ENCODE data around the gene ZWILCH.
A peak's percentile ranks its signal among the peaks of the same experiment; 100 is the strongest.
"Not testable (repeated sequence)": the region's sequence is repeated elsewhere in the genome, so short reads cannot be mapped to it uniquely, and the experiment has no call there.

The ZWILCH gene

GRCh38 chr15:66489179-66489791, 15.8 kb upstream of the ZWILCH start:
- H3K9me3 ChIP-seq (replicated peaks; ENCODE audit: low read length): no peaks in the 10 kb centered on the region
- H3K4me2 ChIP-seq (ENCODE audit: low read length): no peak overlapping the region
- peaks cover 82% of the 10 kb centered on the region for H3K36me3 ChIP-seq (ENCODE audit: insufficient read depth, low read length)
- H3K4me3 ChIP-seq (ENCODE audit: low read length): no peak overlapping the region
- no peaks in the 10 kb centered on the region for H3K27me3 ChIP-seq (ENCODE audit: control insufficient read depth, insufficient read depth, low read length)
- no peak overlapping the region for H3K9ac ChIP-seq (ENCODE audit: low read depth, low read length)
- no peaks in the 10 kb centered on the region for H3K4me1 ChIP-seq (ENCODE audit: control insufficient read depth, insufficient read depth, low read length)

DNA sequence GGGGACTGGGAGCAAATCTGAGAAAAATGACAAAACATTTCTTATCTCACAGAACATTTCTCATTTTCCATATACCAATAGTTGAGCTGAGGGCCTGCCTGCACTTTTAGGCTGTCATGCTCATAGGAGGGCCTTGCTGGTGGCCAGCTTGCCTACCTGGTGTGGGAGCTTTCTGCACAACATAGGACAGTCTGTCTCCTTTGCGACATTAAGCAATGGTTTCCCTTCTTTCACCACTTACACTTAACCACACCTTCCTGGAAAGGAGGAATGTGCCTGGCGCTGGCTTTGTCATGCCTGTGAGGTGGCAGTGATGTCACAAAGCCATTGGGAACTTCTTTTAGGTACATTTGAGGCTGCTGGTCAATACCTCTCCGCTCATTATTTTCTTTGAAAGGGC, 13.3 kb upstream of the ZWILCH start:
- H3K4me1 ChIP-seq (ENCODE audit: control insufficient read depth, insufficient read depth, low read length): peaks cover under 1% of the 10 kb centered on the region
- H3K4me2 ChIP-seq (ENCODE audit: low read length): no peak overlapping the region
- H3K9me3 ChIP-seq (replicated peaks; ENCODE audit: low read length): no peaks in the 10 kb centered on the region
- H3K4me3 ChIP-seq (ENCODE audit: low read length): no peak overlapping the region
- peaks cover 66% of the 10 kb centered on the region for H3K36me3 ChIP-seq (ENCODE audit: insufficient read depth, low read length)
- no peaks in the 10 kb centered on the region for H3K27me3 ChIP-seq (ENCODE audit: control insufficient read depth, insufficient read depth, low read length)
- H3K9ac ChIP-seq (ENCODE audit: low read depth, low read length): no peak overlapping the region

DNA sequence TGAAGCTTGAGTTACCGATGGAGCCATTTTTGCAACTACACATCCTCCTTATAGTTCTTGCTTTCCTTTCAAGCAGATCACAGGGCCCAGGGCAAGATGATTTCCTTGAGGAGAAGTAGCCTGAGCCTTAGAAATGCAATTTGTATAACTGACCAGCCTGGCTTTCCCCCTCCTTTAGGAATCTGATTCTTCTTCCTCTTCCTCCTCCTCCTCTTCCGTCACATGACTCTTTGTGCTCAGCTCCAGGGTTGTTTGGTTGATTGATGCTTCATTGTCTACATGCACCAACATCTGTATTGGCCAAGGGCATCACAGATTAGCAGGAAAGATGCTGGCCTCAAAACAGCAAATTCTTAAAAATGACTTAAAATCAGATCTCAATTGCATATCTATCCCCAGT, 10.9 kb upstream of the ZWILCH start:
- H3K27me3 ChIP-seq (ENCODE audit: control insufficient read depth, insufficient read depth, low read length): no peaks in the 10 kb centered on the region
- peaks cover 65% of the 10 kb centered on the region for H3K36me3 ChIP-seq (ENCODE audit: insufficient read depth, low read length)
- no peak overlapping the region for H3K4me2 ChIP-seq (ENCODE audit: low read length)
- H3K9me3 ChIP-seq (replicated peaks; ENCODE audit: low read length): no peaks in the 10 kb centered on the region
- H3K9ac ChIP-seq (ENCODE audit: low read depth, low read length): no peak overlapping the region
- H3K4me1 ChIP-seq (ENCODE audit: control insufficient read depth, insufficient read depth, low read length): peaks cover 5% of the 10 kb centered on the region
- no peak overlapping the region for H3K4me3 ChIP-seq (ENCODE audit: low read length)

DNA sequence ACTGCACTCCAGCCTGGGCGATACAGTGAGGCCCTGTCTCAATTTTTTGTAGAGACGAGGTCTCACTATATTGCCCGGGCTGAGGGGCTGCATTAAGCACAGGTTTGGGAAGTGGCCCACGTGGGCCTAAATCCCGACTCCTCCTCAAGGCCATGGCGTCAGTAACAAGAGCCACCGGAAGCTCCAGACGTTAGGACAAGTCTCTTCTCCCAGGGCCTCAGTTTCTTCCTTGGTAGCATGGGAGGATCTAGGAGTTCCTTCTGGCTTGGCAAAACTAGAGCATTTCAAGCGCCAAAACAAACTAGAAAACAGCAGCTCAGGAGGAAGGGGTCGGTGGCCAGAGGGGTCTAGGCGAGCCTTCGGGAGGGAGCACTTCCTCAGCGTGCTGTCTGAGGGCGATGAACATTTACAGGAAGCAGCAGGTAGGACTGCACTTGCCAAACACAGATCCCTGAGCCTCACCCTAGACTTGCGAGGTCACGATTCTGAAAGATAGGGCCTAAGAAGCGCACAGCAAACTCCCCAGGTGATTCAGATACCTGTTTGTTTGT, 8.1 kb upstream of the ZWILCH start:
- Histone ChIP-seq H3K4me1 (ENCODE audit: control insufficient read depth, insufficient read depth, low read length) (peaks cover 12% of the 10 kb centered on the region), H3K36me3 (ENCODE audit: insufficient read depth, low read length) (peaks cover 68% of the 10 kb centered on the region), H3K4me3 (ENCODE audit: low read length) (peak overlapping the region; percentile 78), H3K9ac (ENCODE audit: low read depth, low read length) (peak overlapping the region; percentile 89), H3K27me3 (ENCODE audit: control insufficient read depth, insufficient read depth, low read length) (no peaks in the 10 kb centered on the region), H3K9me3 (replicated peaks; ENCODE audit: low read length) (no peaks in the 10 kb centered on the region), H3K4me2 (ENCODE audit: low read length) (peak overlapping the region; percentile 95)

GRCh38 chr15:66497502-66498455, 7.3 kb upstream of the ZWILCH start, which contains the start of gene SNAPC5:
SNAPC5 (minus strand) TSS chr15:66497762; CDS start chr15:66497731, 31 bp downstream.
- H3K4me3 ChIP-seq (ENCODE audit: low read length): peak within 1 kb of the TSS; percentile 78
- peaks cover 18% of the 10 kb centered on the region for H3K4me1 ChIP-seq (ENCODE audit: control insufficient read depth, insufficient read depth, low read length)
- no peaks in the 10 kb centered on the region for H3K27me3 ChIP-seq (ENCODE audit: control insufficient read depth, insufficient read depth, low read length)
- peak within 1 kb of the TSS; percentile 89 for H3K9ac ChIP-seq (ENCODE audit: low read depth, low read length)
- no peaks in the 10 kb centered on the region for H3K9me3 ChIP-seq (replicated peaks; ENCODE audit: low read length)
- H3K36me3 ChIP-seq (ENCODE audit: insufficient read depth, low read length): peaks cover 69% of the 10 kb centered on the region
- peak within 1 kb of the TSS; percentile 95 for H3K4me2 ChIP-seq (ENCODE audit: low read length)

DNA sequence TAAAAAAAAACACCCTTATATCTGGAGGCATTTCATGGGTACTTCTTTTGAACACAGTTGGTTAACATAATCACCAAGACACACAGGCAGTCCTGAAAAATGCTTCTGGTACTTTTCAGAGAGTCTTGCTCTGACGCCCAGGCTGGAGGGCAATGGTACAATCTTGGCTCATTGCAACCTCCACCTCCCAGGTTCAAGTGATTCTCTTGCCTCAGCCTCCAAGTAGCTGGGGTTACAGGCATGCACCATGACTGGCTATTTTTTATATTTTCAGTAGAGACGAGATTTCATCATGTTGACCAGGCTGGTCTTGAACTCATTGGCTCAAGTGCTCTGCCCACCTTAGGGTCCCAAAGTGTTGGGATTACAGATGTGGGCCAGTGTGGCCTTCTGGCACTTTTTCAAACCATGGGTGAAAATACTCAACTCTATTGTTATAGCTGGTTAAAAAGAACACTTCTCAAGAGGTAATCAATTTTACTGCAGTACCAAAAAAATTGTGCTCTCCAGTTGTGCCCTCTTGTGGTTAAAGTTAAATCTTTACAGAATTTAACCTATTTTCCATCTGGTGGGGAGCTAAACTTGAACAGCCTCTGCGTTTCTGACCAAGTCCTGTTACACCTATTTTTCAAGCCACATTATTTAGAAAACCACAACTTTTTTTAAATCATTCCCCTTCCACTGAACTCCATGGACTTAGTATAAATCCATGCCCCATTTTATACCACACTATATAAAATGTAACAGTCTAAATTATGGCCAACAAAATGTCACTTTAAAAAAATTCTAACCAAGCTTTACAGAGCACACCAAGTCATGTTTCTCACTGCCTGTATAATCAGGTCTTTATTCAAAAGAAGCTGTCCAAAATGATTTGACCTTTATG, 6.4 kb upstream of the ZWILCH start:
- Histone ChIP-seq H3K4me2 (ENCODE audit: low read length) (no peak overlapping the region), H3K9ac (ENCODE audit: low read depth, low read length) (peak overlapping the region; percentile 0)

GRCh38 chr15:66500346-66500745, 4.8 kb upstream of the ZWILCH start:
- Histone ChIP-seq H3K4me1 (ENCODE audit: control insufficient read depth, insufficient read depth, low read length) (peaks cover 19% of the 10 kb centered on the region), H3K36me3 (ENCODE audit: insufficient read depth, low read length) (peaks cover 72% of the 10 kb centered on the region)
- H3K4me2 ChIP-seq (ENCODE audit: low read length); H3K9ac ChIP-seq (ENCODE audit: low read depth, low read length); H3K4me3 ChIP-seq (ENCODE audit: low read length); H3K27me3 ChIP-seq (ENCODE audit: control insufficient read depth, insufficient read depth, low read length); H3K9me3 ChIP-seq (replicated peaks; ENCODE audit: low read length): not testable (repeated sequence)

More for the DNA sequence above, 6.4 kb upstream of the ZWILCH start:
- Histone ChIP-seq H3K4me1 (ENCODE audit: control insufficient read depth, insufficient read depth, low read length) (peaks cover 19% of the 10 kb centered on the region), H3K36me3 (ENCODE audit: insufficient read depth, low read length) (peaks cover 72% of the 10 kb centered on the region), H3K9me3 (replicated peaks; ENCODE audit: low read length) (no peaks in the 10 kb centered on the region), H3K27me3 (ENCODE audit: control insufficient read depth, insufficient read depth, low read length) (no peaks in the 10 kb centered on the region), H3K4me3 (ENCODE audit: low read length) (no peak overlapping the region)

DNA sequence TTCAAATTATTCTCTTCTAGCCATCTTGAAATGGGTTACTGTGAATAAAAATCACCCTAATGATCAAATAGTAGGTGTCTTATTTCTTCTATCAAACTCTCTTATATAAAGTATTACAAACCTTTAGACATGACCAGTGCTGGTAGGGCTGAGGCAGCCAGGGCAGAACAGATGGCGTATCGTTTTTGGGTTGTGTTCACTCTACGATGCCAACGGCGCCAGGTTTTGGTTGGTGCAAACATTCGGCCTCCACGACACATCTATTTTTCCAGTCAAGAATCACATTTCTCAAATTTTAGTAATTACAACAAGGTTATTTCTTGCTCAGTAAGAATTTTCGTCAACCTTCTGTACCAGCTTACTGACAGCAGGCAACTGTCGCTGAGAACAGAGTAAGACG, 2.6 kb upstream of the ZWILCH start:
- peak overlapping the region; percentile 82 for H3K4me2 ChIP-seq (ENCODE audit: low read length)
- peak overlapping the region; percentile 98 for H3K9ac ChIP-seq (ENCODE audit: low read depth, low read length)
- peaks cover 13% of the 10 kb centered on the region for H3K4me1 ChIP-seq (ENCODE audit: control insufficient read depth, insufficient read depth, low read length)
- no peaks in the 10 kb centered on the region for H3K9me3 ChIP-seq (replicated peaks; ENCODE audit: low read length)
- H3K27me3 ChIP-seq (ENCODE audit: control insufficient read depth, insufficient read depth, low read length): no peaks in the 10 kb centered on the region
- peaks cover 66% of the 10 kb centered on the region for H3K36me3 ChIP-seq (ENCODE audit: insufficient read depth, low read length)
- H3K4me3 ChIP-seq (ENCODE audit: low read length): peak overlapping the region; percentile 96

- peak overlapping the region; percentile 82 for H3K4me2 ChIP-seq (ENCODE audit: low read length)
- H3K9ac ChIP-seq (ENCODE audit: low read depth, low read length): peak overlapping the region; percentile 98
- not testable (repeated sequence) for H3K27me3 ChIP-seq (ENCODE audit: control insufficient read depth, insufficient read depth, low read length); H3K9me3 ChIP-seq (replicated peaks; ENCODE audit: low read length)
- peaks cover 13% of the 10 kb centered on the region for H3K4me1 ChIP-seq (ENCODE audit: control insufficient read depth, insufficient read depth, low read length)
- H3K36me3 ChIP-seq (ENCODE audit: insufficient read depth, low read length): peaks cover 62% of the 10 kb centered on the region
- H3K4me3 ChIP-seq (ENCODE audit: low read length): peak overlapping the region; percentile 96
These were observed 2.0 kb upstream of the ZWILCH start for GRCh38 chr15:66503041-66503648.

DNA sequence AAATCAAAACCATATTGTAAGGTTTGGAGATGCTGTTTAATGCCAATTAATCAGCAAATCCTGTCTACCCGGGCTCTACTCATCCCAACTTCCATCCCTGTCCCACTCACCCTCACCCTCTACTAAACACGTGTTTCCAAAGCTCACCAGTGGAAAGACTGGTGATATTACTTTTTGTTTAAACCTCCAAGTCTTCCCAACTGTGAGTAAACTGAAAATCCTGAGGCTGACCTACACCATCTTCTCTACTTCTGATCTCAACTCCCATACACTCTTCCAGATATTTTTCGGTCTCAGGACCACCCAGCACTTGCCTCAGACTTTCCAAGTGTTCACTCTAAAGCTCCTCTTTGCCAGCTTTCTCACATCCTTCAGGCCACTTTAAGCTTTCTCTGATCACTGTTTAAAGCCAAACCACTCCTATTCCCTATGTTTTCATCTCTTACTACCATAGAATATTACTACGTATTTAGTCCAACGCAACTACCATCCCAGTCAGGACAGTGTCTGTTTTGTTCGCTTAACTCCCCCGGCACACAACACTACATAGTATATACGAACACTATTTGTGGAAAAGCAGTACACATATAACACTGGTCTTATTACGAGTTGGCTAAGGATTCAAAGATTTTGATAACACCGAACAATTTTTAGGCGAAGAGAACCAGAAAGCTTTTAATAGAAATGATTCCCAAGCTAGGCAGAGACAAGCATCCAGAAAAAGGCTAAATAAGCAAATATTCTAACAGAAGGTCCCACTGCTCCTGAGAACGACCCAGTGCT, 1.2 kb upstream of the ZWILCH start:
- H3K36me3 ChIP-seq (ENCODE audit: insufficient read depth, low read length): peaks cover 53% of the 10 kb centered on the region
- no peaks in the 10 kb centered on the region for H3K9me3 ChIP-seq (replicated peaks; ENCODE audit: low read length)
- H3K9ac ChIP-seq (ENCODE audit: low read depth, low read length): peak overlapping the region; percentile 98
- no peaks in the 10 kb centered on the region for H3K27me3 ChIP-seq (ENCODE audit: control insufficient read depth, insufficient read depth, low read length)
- peaks cover 13% of the 10 kb centered on the region for H3K4me1 ChIP-seq (ENCODE audit: control insufficient read depth, insufficient read depth, low read length)
- H3K4me2 ChIP-seq (ENCODE audit: low read length): peak overlapping the region; percentile 82
- H3K4me3 ChIP-seq (ENCODE audit: low read length): peak overlapping the region; percentile 96
